Stimulated activated CD8-positive, alpha-beta memory T cell treated with anti-CD3 and anti-CD28 coated beads, Interleukin-4, amount 100 ng/mL, for 48 hours (primary cell): ENCODE results near the gene TBC1D9.

Source experiments
- DNase-seq: peaks from one replicate; pipeline ENCODE4 v3.0.0-alpha.2; 2020

TBC1D9 gene

GRCh38 chr4:140688711-140689598, 67.2 kb downstream of the TBC1D9 start:
- no peak for DNase-seq

- no peak for DNase-seq
Observed at GRCh38 chr4:140686796-140687195, 69.4 kb downstream of the TBC1D9 start.

GRCh38 chr4:140684314-140684713, 71.9 kb downstream of the TBC1D9 start:
- no peak for DNase-seq

- DNase-seq, result no peak
Observed at GRCh38 chr4:140681201-140681600, 75.0 kb downstream of the TBC1D9 start.

DNA sequence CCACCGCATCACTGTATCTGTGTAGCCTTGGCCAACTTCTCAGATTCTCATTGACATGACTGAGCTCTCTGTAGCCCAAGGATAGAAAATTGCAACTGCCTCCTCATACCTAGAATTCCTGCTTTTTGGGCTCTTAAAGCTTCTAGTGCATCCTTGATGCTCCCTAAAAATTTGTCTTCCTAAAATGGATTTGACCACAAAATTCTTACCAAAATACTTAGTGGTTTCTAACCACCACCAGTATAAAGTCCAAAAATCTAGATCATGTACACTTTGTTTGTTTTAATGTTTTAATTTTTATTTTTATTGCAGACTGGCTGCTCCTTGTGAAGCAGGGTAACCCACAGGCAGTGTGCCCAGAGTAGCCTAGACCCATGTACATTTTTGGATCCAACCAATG, 75.5 kb downstream of the TBC1D9 start:
- no peak for DNase-seq

DNA sequence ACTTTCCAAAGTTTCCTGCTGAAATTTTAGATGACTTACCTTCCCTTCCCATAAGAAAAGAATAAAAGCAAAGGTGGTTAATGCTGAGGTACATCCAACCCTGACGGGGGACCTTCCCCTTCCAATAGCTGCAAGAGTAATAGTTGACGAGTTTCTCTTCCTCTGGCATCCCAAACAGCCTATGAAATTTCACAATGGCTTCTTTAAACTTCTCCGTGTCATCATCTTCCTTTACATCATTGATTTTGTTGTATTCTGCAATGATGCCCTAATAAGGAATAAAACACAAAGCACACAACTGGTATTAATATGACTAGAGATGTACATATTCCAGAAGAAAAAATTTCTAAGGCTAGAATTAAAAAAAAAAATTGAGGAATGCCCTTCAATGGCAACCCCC, 76.6 kb downstream of the TBC1D9 start:
- no peak for DNase-seq

GRCh38 chr4:140675599-140676231, 80.5 kb downstream of the TBC1D9 start:
- no peak for DNase-seq

GRCh38 chr4:140673729-140674128, 82.5 kb downstream of the TBC1D9 start:
- no peak for DNase-seq

- DNase-seq, result no peak
Observed at GRCh38 chr4:140672416-140672815, 83.8 kb downstream of the TBC1D9 start.

DNA sequence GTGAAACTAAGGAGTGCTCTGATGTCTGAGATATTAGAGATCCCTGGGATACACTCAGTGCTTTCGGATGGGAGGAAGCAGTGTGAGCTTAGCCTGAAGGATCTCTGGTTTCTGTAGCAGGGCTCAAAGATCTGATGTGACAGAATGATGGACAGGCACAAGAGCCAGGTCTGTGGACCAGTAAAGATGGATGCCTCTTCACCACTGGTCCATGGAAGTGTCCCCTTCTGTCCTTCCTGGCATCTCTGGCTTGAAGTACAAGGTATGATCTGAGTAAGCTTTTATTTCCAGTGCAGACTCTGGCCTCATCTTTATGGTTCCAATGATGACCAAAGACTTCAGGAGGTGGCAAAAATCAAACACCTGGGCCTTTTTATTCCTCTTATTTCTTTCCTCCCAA, 88.1 kb downstream of the TBC1D9 start:
- DNase-seq, result no peak

DNA sequence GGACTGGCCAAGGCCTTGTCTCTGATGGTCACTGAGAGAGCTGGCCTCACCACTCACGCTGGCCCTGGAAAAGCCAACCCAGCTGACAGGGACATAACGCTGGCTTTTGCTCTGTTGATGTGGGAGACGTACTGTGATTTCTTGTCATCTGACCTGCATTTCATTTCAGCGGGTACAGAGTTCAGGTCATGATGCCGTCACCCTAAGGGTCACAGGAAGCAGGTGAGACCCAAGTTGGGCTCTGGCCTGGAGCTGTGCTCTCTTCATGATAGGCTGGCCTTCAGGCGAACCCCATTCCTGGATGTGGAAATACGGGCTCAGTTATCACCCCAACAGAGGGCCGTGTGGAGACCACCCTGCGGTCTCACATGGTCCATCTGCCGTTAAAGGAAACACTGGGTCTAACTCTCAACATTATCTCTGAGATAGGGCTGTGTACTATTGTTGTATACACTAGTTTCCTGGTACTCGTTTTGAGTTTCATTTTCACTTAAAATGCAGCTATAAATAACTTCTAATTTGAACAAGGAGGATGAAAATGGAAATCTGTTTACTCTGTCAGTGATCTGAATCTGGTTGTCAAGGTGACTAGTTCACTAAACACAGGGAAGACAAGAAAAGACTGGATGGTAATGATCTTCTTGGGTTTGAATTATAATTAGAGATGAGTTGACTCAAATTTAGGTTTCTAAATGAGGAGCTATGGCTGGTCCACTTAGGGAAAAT, 89.1 kb downstream of the TBC1D9 start:
- no peak for DNase-seq

DNA sequence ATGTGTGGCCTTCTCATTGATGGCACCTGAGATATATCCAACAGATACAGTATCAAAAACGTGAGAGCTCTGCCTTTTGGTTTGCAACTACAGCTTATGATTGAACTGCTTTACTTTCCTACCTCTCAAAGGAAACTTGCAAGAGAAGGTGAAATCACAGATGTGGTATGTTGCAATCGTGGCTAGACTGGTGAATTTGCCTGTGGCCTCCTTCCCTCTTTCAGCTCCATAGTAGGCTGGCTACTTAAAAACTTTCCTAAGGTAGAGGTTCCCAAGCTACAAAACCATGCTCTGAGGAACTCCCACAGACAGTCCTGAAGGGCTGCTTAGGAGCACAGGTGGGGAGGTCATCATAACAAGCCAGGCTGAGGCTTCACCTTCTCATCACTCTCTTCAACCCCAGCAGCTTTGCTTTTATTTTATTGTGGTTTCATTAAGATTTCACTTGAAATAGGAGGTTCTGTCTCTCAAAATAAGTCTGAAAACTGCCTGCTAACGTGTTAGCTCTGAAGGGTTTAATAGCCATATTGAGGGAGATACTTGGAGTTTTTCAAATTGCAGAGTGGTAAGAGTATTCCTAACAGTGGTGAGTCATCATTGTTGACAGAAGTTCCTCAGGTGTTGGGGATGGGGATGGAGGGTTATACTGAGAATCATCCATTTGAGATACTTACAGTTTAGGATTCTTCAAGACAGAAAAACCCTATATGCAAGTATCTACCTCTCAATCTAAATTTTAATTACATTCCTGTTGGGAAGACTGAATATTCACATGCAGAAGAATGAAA, 93.9 kb downstream of the TBC1D9 start:
- DNase-seq, result no peak

- no peak for DNase-seq
Observed at GRCh38 chr4:140661550-140661949, 94.6 kb downstream of the TBC1D9 start.

GRCh38 chr4:140659943-140660700, 96.1 kb downstream of the TBC1D9 start:
- no peak for DNase-seq

DNA sequence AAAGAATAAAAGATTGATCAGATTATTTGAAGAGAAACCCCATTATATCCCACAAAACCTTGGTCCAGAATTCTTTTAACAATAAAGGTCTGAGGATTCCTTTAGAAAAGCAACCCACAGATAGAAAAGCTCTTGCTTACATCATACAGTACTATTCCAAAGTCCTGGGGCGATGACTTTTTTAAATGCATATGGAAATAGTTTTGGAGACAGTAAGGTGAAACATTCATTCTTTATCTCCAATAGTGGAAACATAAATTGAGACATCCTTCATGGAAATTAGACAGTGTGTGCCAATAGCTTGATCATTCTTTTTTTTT, 101.7 kb downstream of the TBC1D9 start:
- no peak for DNase-seq

DNA sequence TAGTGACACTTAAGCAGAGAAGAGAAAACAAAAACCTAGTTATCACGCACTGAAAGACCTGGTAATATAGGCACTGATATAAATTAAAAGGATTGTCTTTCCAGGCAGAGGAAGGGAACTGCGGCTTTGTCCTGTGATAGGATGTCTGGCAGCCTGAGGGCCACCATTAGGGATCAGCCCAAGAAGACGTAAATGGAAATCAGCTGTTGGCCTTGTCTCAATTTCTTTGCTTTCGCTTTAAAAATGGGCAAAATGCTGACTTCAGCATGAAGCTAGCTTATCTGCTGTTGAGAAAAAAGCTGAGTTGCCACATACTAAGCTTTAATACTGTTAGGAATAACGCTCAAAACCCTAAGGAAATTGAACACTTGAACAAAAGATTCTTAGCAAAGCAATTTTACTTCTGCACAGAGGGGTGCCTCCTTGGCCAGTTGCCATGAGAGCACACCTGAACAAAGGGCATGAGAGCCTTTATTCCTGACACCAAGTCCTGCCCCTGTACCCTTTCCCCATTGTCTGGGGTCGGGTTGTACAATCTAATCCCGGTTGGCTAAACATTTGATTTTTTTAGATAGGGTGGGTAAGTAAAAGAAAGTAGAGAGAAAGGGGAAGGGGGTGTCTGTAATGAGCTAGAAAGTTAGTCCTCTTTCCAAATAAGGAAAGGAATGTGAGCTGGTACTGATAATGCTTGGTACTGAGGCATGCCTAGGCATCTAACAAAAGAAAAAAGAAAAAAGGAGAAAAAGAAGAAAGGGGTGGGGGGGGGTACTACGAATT, 102.3 kb downstream of the TBC1D9 start:
- no peak for DNase-seq

GRCh38 chr4:140652601-140653000, 103.6 kb downstream of the TBC1D9 start:
- DNase-seq, result no peak

GRCh38 chr4:140648716-140649308, 107.4 kb downstream of the TBC1D9 start:
- no peak for DNase-seq

- DNase-seq, result no peak
Observed at GRCh38 chr4:140645614-140646412, 110.4 kb downstream of the TBC1D9 start.

GRCh38 chr4:140645196-140645595, 111.0 kb downstream of the TBC1D9 start:
- no peak for DNase-seq
